H1 (cell line): ENCODE results near the gene MED23. TPM values are rescaled to one million over a fixed set of nuclear protein-coding genes. Genes with fewer than 3 reads are reported as not detected.

ENCODE experiments used
- CTCF ChIA-PET: fragments of 300-600 bp; sonication (Branson Sonifier 250); formaldehyde crosslinking; loops from one replicate; lab custom pipeline; 2021; ENCODE audit not compliant: partially characterized antibody; lab: Charles Lee
- POLR2A ChIA-PET: fragments of 300-600 bp; sonication (Branson Sonifier 250); formaldehyde crosslinking; loops from one replicate; lab custom pipeline; 2021; ENCODE audit warnings: inconsistent platforms; ENCODE audit not compliant: partially characterized antibody; lab: Charles Lee
- DNase-seq, 2 experiments: peaks; one replicate each; pipeline versions ENCODE4 v3.0.0 to v3.0.0-alpha.2; 2010 to 2022; ENCODE audit warnings: low spot score in 2 of 2, low read depth in 1 of 2, mixed read lengths in 1 of 2
- FAIRE-seq: peaks from 2 replicates; lab custom pipeline; 2011; peaks lifted over from hg19 to GRCh38; lab: Jason Lieb, UNC
- H2AFZ ChIP-seq: 2 replicates; pipeline ENCODE4 v1.8.1; 2012; ENCODE audit warnings: low read length, inconsistent platforms
- H2AK5ac ChIP-seq: 2 replicates; pipeline ENCODE4 v1.6.1; 2013; ENCODE audit warnings: low read depth, low read length
- H2BK120ac ChIP-seq: replicated peaks from 2 replicates; pipeline ENCODE3; 2013; ENCODE audit warnings: low read depth, low read length, inconsistent platforms
- H2BK12ac ChIP-seq: 2 replicates; pipeline ENCODE4 v1.6.1; 2013; ENCODE audit warnings: low read depth, low read length
- H2BK15ac ChIP-seq: 2 replicates; pipeline ENCODE4 v1.6.1; 2013; ENCODE audit warnings: low read length
- H2BK20ac ChIP-seq: 2 replicates; pipeline ENCODE4 v1.6.1; 2013; ENCODE audit warnings: low read length
- H2BK5ac ChIP-seq: 2 replicates; pipeline ENCODE4 v1.6.1; 2013; ENCODE audit warnings: low read depth, low read length
- H3K14ac ChIP-seq: 2 replicates; pipeline ENCODE4 v1.6.1; 2013; ENCODE audit warnings: inconsistent platforms; ENCODE audit not compliant: insufficient read length
- H3K18ac ChIP-seq: 2 replicates; pipeline ENCODE4 v1.6.1; 2013; ENCODE audit warnings: low read length; ENCODE audit errors: extremely low read depth
- H3K23ac ChIP-seq: 2 replicates; pipeline ENCODE4 v1.6.1; 2013; ENCODE audit warnings: inconsistent platforms; ENCODE audit not compliant: insufficient read length
- H3K23me2 ChIP-seq: 2 replicates; pipeline ENCODE4 v1.6.1; 2013; ENCODE audit warnings: low read depth, low read length
- H3K27ac ChIP-seq: 2 replicates; pipeline ENCODE4 v1.6.1; 2011; ENCODE audit warnings: low read depth, low read length, inconsistent platforms
- H3K27me3 ChIP-seq, 4 experiments: replicated peaks in 1 of 4; 1 replicate in 1 of 4; 2 replicates in 3 of 4; pipeline versions ENCODE4 v1.6.1 to v1.8.1; 2011 to 2013; ENCODE audit warnings: low read length in 3 of 4, mild to moderate bottlenecking in 3 of 4, inconsistent platforms in 2 of 4, mixed read lengths in 2 of 4, moderate library complexity in 1 of 4; ENCODE audit not compliant: control insufficient read depth in 3 of 4, insufficient read depth in 3 of 4; ENCODE audit errors: extremely low read depth in 1 of 4
- H3K36me3 ChIP-seq, 4 experiments: 2 replicates each; pipeline versions ENCODE4 v1.6.1 to v1.8.1; 2011 to 2013; ENCODE audit warnings: mild to moderate bottlenecking in 4 of 4, low read length in 3 of 4, moderate library complexity in 2 of 4, control low read depth in 1 of 4, inconsistent platforms in 1 of 4; ENCODE audit not compliant: insufficient read depth in 4 of 4, control insufficient read depth in 2 of 4
- H3K4ac ChIP-seq: replicated peaks from 2 replicates; pipeline ENCODE3; 2013; ENCODE audit warnings: low read length, low read depth, mixed read lengths, inconsistent platforms; ENCODE audit not compliant: insufficient read length
- H3K4me1 ChIP-seq, 4 experiments: replicated peaks in 1 of 4; 1 replicate in 1 of 4; 2 replicates in 3 of 4; pipeline versions ENCODE4 v1.6.1 to v1.8.1; 2011 to 2013; ENCODE audit warnings: low read length in 3 of 4, inconsistent platforms in 2 of 4, mixed read lengths in 1 of 4; ENCODE audit not compliant: insufficient read depth in 4 of 4, control insufficient read depth in 3 of 4
- H3K4me2 ChIP-seq, 2 experiments: 2 replicates each; pipeline versions ENCODE4 v1.6.1 to v1.8.1; 2011 to 2013; ENCODE audit warnings: low read depth in 2 of 2, low read length in 2 of 2, control low read depth in 1 of 2, inconsistent platforms in 1 of 2, mild to moderate bottlenecking in 1 of 2; ENCODE audit not compliant: insufficient read depth in 1 of 2
- H3K4me3 ChIP-seq, 4 experiments: fragments of 200-600, 300-600 bp in 1 of 4; sonication (generic), shearing (Covaris generic), sonication (Bioruptor Twin) in 1 of 4; 2 replicates each; pipeline versions ENCODE4 v1.5.1 to v1.8.1; 2011 to 2016; ENCODE audit warnings: low read length in 4 of 4, low read depth in 3 of 4, control low read depth in 2 of 4, inconsistent platforms in 2 of 4, mild to moderate bottlenecking in 2 of 4, mixed read lengths in 1 of 4, moderate library complexity in 1 of 4; ENCODE audit not compliant: insufficient read depth in 2 of 4; ENCODE audit errors: extremely low read depth in 1 of 4
- H3K56ac ChIP-seq: replicated peaks from 2 replicates; pipeline ENCODE3; 2013; ENCODE audit warnings: low read depth, mild to moderate bottlenecking, mixed read lengths, low read length, inconsistent platforms; ENCODE audit not compliant: insufficient read length
- H3K79me1 ChIP-seq: 2 replicates; pipeline ENCODE4 v1.6.1; 2013; ENCODE audit warnings: low read depth, low read length, control low read depth
- H3K79me2 ChIP-seq, 2 experiments: 2 replicates each; pipeline versions ENCODE4 v1.6.1 to v1.8.1; 2012 to 2013; ENCODE audit warnings: low read length in 2 of 2, mild to moderate bottlenecking in 2 of 2, inconsistent platforms in 1 of 2; ENCODE audit not compliant: insufficient read depth in 2 of 2, control insufficient read depth in 1 of 2
- H3K9ac ChIP-seq, 4 experiments: replicated peaks in 1 of 4; 1 replicate in 1 of 4; 2 replicates in 3 of 4; pipeline versions ENCODE4 v1.6.1 to v1.8.1; 2011 to 2013; ENCODE audit warnings: low read depth in 3 of 4, low read length in 3 of 4, control low read depth in 2 of 4, mild to moderate bottlenecking in 2 of 4, moderate library complexity in 2 of 4, inconsistent platforms in 1 of 4; ENCODE audit errors: extremely low read depth in 1 of 4
- H3K9me3 ChIP-seq, 2 experiments: 2 replicates each; pipeline versions ENCODE4 v1.6.1 to v1.8.1; 2012 to 2013; ENCODE audit warnings: mild to moderate bottlenecking in 2 of 2, moderate library complexity in 2 of 2, control low read depth in 1 of 2, inconsistent platforms in 1 of 2, low read depth in 1 of 2, low read length in 1 of 2, mixed read lengths in 1 of 2; ENCODE audit not compliant: insufficient read depth in 2 of 2
- H4K20me1 ChIP-seq, 2 experiments: replicated peaks in 1 of 2; 2 replicates each; pipeline versions ENCODE3 to v1.8.1; 2011 to 2013; ENCODE audit warnings: inconsistent platforms in 2 of 2, low read length in 2 of 2, mild to moderate bottlenecking in 1 of 2; ENCODE audit not compliant: insufficient read depth in 2 of 2, control insufficient read depth in 1 of 2
- H4K5ac ChIP-seq: 2 replicates; pipeline ENCODE4 v1.6.1; 2013; ENCODE audit warnings: low read length, low read depth, mixed read lengths, inconsistent platforms; ENCODE audit not compliant: insufficient read length
- H4K8ac ChIP-seq: 2 replicates; pipeline ENCODE4 v1.8.0; 2013; ENCODE audit warnings: mild to moderate bottlenecking, moderate library complexity, low read length, inconsistent platforms; ENCODE audit not compliant: insufficient read depth; ENCODE audit errors: extremely low read depth
- H4K91ac ChIP-seq: replicated peaks from 2 replicates; pipeline ENCODE3; 2013; ENCODE audit warnings: low read length, mixed read lengths, inconsistent platforms; ENCODE audit not compliant: insufficient read length
- EGR1 ChIP-seq: IDR thresholded peaks from 2 replicates; pipeline ENCODE4 v1.6.1; 2011; ENCODE audit warnings: low read depth, low read length, borderline replicate concordance
- HDAC6 ChIP-seq: IDR thresholded peaks from one replicate; pipeline ENCODE4 v1.7.1; 2012; ENCODE audit warnings: low read depth, mild to moderate bottlenecking, inconsistent platforms, low read length, moderate library complexity
- KDM1A ChIP-seq: fragments of 200-600, 300-600 bp; sonication (generic); IDR thresholded peaks from 2 replicates; pipeline ENCODE4 v1.7.1; 2016; ENCODE audit warnings: mild to moderate bottlenecking, low read length, borderline replicate concordance
- KDM5A ChIP-seq: fragments of 200-600 bp; IDR thresholded peaks from 2 replicates; pipeline ENCODE4 v1.7.1; 2012; ENCODE audit warnings: mild to moderate bottlenecking, low read length, inconsistent platforms, mixed read lengths
- POLR2AphosphoS5 ChIP-seq: IDR thresholded peaks from 2 replicates; pipeline ENCODE4 v1.6.1; 2011; ENCODE audit warnings: low read depth, low read length
- RXRA ChIP-seq: IDR thresholded peaks from 2 replicates; pipeline ENCODE4 v1.6.1; 2011; ENCODE audit warnings: low read depth, mild to moderate bottlenecking, low read length, moderate library complexity; ENCODE audit not compliant: insufficient read depth
- SP1 ChIP-seq: IDR thresholded peaks from 2 replicates; pipeline ENCODE4 v1.6.1; 2011; ENCODE audit warnings: low read depth, low read length
- ZNF274 ChIP-seq: IDR thresholded peaks from 2 replicates; pipeline ENCODE4 v1.7.0; 2012; ENCODE audit warnings: low read length, borderline replicate concordance; ENCODE audit errors: extremely low read depth
- WGBS, 2 experiments: shearing (Covaris generic) in 1 of 2; methylation state at CpG; one replicate each; pipeline versions ENCODE4 v1.1.6 to v1.1.7; 2013 to 2015; ENCODE audit warnings: low lambda C conversion rate in 2 of 2, mixed read lengths in 2 of 2, inconsistent platforms in 1 of 2, low coverage in 1 of 2, missing lambda C conversion rate in 1 of 2; ENCODE audit not compliant: insufficient replicate concordance in 2 of 2, insufficient coverage in 1 of 2, insufficient read length in 1 of 2; ENCODE audit errors: extremely low coverage in 1 of 2, missing lambda C conversion rate in 1 of 2; 5-methylcytosine and 5-hydroxymethylcytosine counted together
- polyA plus RNA-seq, 7 experiments: library from polyadenylated mRNA; depleted of rRNA in 3 of 7; stranded (reverse) in 5 of 7; unstranded in 2 of 7; fragments of >200 nt in 5 of 7; fragments of 200-250 nt in 2 of 7; gene quantifications; 1 replicate in 5 of 7; 2 replicates in 1 of 7; 4 replicates in 1 of 7; pipeline versions ENCODE4 v1.2.1 to v1.2.3, GENCODE V29; 2011 to 2013; ENCODE audit warnings: missing spikeins in 2 of 7, mixed read lengths in 2 of 7
- total RNA-seq: library from RNA; stranded (reverse); fragmentation: NEBNext Ultra II Directional; extraction: Animal tissue kit (Norgen Biotek cat#: 25700); gene quantifications from 2 replicates; pipeline ENCODE4 v1.2.1, GENCODE V29; 2021
- TF ChIP-seq, protein P1 (sequence below), 3 experiments: IDR thresholded peaks; 1 replicate in 2 of 3; 2 replicates in 1 of 3; pipeline versions ENCODE4 v1.5.1 to v1.6.1; 2011; ENCODE audit warnings: low read length in 3 of 3, mild to moderate bottlenecking in 3 of 3, inconsistent platforms in 2 of 3, low read depth in 1 of 3, moderate library complexity in 1 of 3; ENCODE audit not compliant: insufficient read depth in 1 of 3; ENCODE audit errors: control extremely low read depth in 1 of 3

Gene MED23
- total and polyA plus RNA-seq, 2 of the 8 experiments (the other 6 are each of a cell fraction or from before 2014, with no cell fraction given): 10.5 to 13.0 TPM

DNA sequence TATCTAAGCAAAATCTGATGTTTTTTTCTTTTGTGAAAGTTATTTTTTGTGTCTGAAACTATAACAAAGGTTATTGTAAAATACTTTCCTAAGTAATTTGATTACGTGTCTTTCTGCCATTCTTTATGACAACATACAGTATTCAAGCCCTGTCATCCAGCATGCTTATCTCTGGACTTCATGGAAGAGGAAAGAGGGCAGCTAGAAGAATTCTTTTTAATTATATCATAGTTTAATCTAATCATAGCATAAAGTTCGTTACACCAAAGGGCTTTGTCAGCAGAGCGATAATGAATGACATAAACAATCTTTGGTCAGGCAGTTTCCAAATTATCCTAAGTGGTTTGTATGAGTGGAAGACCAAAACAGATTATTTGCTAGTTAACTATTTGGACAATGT lies 12.5 kb upstream of the MED23 start:
- no peaks in the 10 kb centered on the region for H4K20me1 ChIP-seq
- H2BK20ac ChIP-seq: no peak overlapping the region
- ChIA-PET POLR2A (no interaction called here), CTCF (interaction anchor here (1.1 to 5.4 kb wide), 2 partner anchors 8 to 12 kb away, joined by 3 to 41 read pairs; partner anchors contain the start of gene MED23)
- no peak overlapping the region for H3K56ac ChIP-seq
- no peak overlapping the region for H3K4ac ChIP-seq
- H2BK12ac ChIP-seq: no peak overlapping the region
- H2AK5ac ChIP-seq: no peak overlapping the region
- no peak overlapping the region for H3K9ac ChIP-seq
- no peak overlapping the region for H2BK5ac ChIP-seq
- H3K14ac ChIP-seq: no peak overlapping the region
- H3K4me1 ChIP-seq: no peaks in the 10 kb centered on the region
- H4K8ac ChIP-seq: no peak overlapping the region
- no peak overlapping the region for H4K5ac ChIP-seq
- H3K4me3 ChIP-seq: no peak overlapping the region
- H2BK15ac ChIP-seq: no peak overlapping the region
- FAIRE-seq (no peak), DNase-seq (no peak)
- no peaks in the 10 kb centered on the region for H3K27me3 ChIP-seq
- no peak overlapping the region for H2AFZ ChIP-seq
- H3K79me1 ChIP-seq: no peaks in the 10 kb centered on the region
- no peak overlapping the region for H3K18ac ChIP-seq
- peaks cover 2% of the 10 kb centered on the region; the same call in 1 of the 2 replicates for H3K23me2 ChIP-seq
- H3K27ac ChIP-seq: no peak overlapping the region
- no peak overlapping the region for H2BK120ac ChIP-seq
- 91% methylated on average over 3 of the region's 3 CpGs; no CpG with 5 or more reads in 1 of the 2 experiments for WGBS, 2 experiments
- no peak overlapping the region for H3K23ac ChIP-seq
- no peaks in the 10 kb centered on the region for H3K9me3 ChIP-seq
- H4K91ac ChIP-seq: no peak overlapping the region
- no peaks in the 10 kb centered on the region for H3K79me2 ChIP-seq
- H3K36me3 ChIP-seq: no peaks in the 10 kb centered on the region
- H3K4me2 ChIP-seq: no peak overlapping the region
- TF ChIP-seq KDM1A (no peak), HDAC6 (no peak), RXRA (no peak), ZNF274 (no peak), EGR1 (no peak), KDM5A (no peak), POLR2AphosphoS5 (no peak), SP1 (no peak)
- TF ChIP-seq, protein P1, sequence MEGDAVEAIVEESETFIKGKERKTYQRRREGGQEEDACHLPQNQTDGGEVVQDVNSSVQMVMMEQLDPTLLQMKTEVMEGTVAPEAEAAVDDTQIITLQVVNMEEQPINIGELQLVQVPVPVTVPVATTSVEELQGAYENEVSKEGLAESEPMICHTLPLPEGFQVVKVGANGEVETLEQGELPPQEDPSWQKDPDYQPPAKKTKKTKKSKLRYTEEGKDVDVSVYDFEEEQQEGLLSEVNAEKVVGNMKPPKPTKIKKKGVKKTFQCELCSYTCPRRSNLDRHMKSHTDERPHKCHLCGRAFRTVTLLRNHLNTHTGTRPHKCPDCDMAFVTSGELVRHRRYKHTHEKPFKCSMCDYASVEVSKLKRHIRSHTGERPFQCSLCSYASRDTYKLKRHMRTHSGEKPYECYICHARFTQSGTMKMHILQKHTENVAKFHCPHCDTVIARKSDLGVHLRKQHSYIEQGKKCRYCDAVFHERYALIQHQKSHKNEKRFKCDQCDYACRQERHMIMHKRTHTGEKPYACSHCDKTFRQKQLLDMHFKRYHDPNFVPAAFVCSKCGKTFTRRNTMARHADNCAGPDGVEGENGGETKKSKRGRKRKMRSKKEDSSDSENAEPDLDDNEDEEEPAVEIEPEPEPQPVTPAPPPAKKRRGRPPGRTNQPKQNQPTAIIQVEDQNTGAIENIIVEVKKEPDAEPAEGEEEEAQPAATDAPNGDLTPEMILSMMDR (IDR thresholded peaks at IDR 0.05; ENCODE audit: control extremely low read depth in 1 of 3, insufficient read depth in 1 of 3, low read depth in 1 of 3, low read length in 3 of 3): no peak
